ENCODE measurements around the gene KLHL29. TPM values are rescaled to one million over a fixed set of nuclear protein-coding genes. Genes with fewer than 3 reads are reported as not detected.

The KLHL29 gene
- total and polyA plus RNA-seq, 8 donors, result 0.91 to 6.6 (median 2.6) TPM

DNA sequence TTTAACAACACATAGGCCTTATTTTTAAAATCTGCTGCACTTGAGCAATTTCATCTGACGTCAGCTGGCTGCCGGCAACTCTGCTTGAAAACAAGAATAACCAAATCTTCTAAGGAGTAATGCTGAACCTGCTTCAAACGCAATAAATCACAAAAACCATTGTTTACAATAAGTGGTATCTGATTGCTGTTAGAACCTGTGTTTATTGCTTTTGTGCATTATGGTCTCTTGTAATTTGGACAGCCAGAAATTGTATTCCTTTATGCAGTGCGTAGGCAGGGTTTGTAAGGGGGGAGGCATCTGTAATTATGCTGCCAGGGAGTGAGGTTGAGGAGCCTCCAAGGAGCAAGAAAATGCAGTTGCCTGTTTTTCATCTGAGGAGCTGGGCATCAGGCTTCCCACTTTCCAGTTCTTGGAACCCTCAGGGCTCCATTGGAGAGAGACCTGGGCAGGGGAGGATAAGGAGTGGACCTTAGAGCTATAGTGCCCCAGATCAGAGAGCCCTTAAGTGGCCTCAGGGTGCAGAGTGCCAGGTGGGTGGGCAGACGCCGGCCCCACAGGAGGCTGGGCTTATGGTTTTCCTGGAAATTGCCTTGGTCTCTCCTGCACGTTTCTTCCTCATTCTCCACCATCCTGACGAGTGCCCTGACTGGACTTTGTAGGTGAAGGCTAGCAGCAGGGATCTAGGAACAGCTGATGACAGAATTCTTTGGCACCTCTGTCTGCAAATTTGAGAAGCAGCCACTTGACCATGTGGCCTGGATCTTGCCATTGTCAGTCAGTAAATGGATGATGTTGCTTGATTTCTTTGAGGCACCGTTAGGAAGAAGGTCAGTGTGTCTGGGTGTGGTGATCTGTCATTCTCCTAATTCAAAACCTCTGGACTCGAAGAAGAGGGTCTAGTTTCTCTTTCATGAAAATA, 129.2 kb downstream of the KLHL29 start:
- FAIRE-seq (peak; percentile 57), ATAC-seq (no peak), DNase-seq (no peak)
- Histone ChIP-seq H3K9me3 (no peaks in the 10 kb centered on the region), H3K27me3 (no peaks in the 10 kb centered on the region), H3K36me3 (no peaks in the 10 kb centered on the region), H3K4me1 (no peaks in the 10 kb centered on the region), H3K4me3 (no peak overlapping the region), H3K27ac (no peak overlapping the region)
- WGBS, 2 donors, result 54 to 70% methylated on average over 10 of the region's 10 CpGs
- TF ChIP-seq, protein P1, sequence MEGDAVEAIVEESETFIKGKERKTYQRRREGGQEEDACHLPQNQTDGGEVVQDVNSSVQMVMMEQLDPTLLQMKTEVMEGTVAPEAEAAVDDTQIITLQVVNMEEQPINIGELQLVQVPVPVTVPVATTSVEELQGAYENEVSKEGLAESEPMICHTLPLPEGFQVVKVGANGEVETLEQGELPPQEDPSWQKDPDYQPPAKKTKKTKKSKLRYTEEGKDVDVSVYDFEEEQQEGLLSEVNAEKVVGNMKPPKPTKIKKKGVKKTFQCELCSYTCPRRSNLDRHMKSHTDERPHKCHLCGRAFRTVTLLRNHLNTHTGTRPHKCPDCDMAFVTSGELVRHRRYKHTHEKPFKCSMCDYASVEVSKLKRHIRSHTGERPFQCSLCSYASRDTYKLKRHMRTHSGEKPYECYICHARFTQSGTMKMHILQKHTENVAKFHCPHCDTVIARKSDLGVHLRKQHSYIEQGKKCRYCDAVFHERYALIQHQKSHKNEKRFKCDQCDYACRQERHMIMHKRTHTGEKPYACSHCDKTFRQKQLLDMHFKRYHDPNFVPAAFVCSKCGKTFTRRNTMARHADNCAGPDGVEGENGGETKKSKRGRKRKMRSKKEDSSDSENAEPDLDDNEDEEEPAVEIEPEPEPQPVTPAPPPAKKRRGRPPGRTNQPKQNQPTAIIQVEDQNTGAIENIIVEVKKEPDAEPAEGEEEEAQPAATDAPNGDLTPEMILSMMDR (IDR thresholded peaks at IDR 0.05), result no peak
- intact Hi-C loops (cut with DNase I), result no loop called here

DNA sequence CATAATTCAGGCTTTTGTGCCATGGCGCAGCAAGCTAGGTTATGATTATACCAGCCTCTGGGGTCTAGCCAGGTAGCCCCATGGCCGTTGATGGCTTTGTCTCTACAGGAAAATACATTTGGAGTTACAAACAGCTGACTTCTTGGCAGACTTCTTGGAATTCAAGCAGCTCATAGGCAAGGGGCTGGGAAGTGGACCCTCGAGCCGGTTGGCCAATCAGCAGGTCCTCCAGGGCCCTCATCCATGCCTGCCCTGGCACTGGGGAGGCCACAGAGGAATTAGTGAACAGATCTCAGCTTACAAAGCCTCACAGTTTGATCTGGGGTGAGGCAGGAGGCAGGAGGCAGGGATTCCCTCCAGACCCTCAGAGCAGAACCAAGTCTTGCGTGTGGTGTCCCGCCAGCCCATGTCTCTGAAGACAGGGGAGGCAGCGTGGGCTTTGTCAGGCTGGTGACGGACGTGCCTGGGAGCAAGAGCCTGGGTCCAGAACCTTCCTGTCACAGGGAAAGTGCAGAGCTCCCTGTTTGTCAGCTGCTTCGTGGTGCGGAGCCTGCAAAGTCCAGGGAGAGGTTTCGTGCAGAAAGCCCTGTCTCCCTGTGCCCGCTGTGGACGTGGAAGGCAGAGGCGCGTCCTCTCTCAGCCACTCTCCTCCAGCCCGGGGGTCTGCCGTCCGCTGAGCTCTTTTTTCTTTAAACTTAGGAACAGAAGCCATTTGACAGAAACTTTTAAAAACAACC, 131.7 kb downstream of the KLHL29 start:
- intact Hi-C loops (cut with DNase I), result no loop called here
- no peaks in the 10 kb centered on the region for H3K9me3 ChIP-seq
- no peak overlapping the region for H3K4me3 ChIP-seq
- H3K36me3 ChIP-seq, result no peaks in the 10 kb centered on the region
- DNase-seq (no peak), ATAC-seq (no peak), FAIRE-seq (no peak)
- no peak overlapping the region for H3K27ac ChIP-seq
- H3K27me3 ChIP-seq, result no peaks in the 10 kb centered on the region
- WGBS, 2 donors, result 75 to 82% methylated on average over 19 of the region's 19 CpGs
- TF ChIP-seq, protein P1 (IDR thresholded peaks at IDR 0.05), result no peak
- no peaks in the 10 kb centered on the region for H3K4me1 ChIP-seq

DNA sequence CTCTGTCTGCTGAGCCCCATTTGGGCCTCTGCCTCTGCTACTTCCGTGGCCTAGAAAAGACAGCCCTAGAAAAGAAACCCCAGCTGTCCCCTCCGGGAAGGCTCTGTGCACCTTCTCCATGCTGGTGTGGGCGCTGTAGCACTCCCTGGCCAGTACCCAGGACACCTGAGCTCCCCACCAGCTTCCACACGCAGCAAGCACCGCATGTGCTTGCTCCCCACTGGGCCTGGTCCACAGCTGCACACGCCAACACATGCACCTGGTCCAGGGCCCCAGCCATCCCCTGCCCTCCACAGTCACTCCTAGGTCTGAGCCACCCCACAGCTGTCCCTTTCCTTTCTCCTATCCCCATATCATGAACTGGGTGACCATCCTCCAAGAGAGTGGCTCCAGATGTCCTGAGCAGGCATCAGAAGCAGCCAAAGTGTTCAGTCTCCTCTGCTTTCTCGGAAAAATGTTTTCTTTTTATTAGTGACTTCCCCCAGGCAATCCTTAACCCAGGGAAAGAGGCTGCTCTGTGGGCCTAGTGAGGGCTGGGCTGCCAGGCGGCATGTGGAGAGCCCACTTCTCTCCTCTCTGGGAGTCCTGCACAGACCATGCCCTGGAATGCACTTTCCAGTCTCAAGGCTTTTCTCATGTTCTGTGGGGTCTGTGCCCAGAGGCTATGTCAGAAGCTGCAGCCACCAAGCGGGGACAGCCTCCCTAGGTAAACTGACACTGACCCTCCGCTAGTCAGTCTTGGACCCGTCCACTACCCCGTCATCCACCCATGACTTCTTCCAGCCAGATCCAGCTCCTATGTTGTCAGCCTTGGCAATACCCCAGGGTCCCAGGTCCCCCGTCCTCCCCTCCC, 133.7 kb downstream of the KLHL29 start:
- no peaks in the 10 kb centered on the region for H3K4me1 ChIP-seq
- H3K27ac ChIP-seq, result no peak overlapping the region
- no peak overlapping the region for H3K4me3 ChIP-seq
- DNase-seq (no peak), FAIRE-seq (no peak), ATAC-seq (no peak)
- TF ChIP-seq, protein P1 (IDR thresholded peaks at IDR 0.05), result no peak
- intact Hi-C loops (cut with DNase I), result no loop called here
- WGBS, 2 donors, result 82 to 89% methylated on average over 13 of the region's 13 CpGs
- H3K36me3 ChIP-seq, result no peaks in the 10 kb centered on the region
- no peaks in the 10 kb centered on the region for H3K27me3 ChIP-seq
- H3K9me3 ChIP-seq, result no peaks in the 10 kb centered on the region

DNA sequence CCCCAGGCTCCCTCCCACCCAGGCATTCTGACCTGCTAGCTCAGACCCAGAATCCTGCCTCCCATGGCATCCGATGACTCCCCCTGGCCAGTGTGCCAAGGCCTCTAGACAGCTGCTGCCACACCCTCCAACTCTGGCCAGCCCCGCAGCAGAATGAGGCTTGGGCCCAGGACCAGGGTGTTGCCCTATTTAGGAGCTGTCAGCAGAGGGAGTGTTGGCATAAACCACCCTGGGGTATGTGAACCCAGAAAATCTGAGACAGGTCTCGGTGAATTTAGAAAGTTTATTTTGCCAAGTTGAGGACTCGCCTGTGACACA, 134.3 kb downstream of the KLHL29 start:
- Histone ChIP-seq H3K27ac (no peak overlapping the region), H3K36me3 (no peaks in the 10 kb centered on the region)
- ATAC-seq, result no peak

More for the DNA sequence above, 134.3 kb downstream of the KLHL29 start:
- Histone ChIP-seq H3K9me3 (no peaks in the 10 kb centered on the region), H3K27me3 (no peaks in the 10 kb centered on the region), H3K4me3 (no peak overlapping the region), H3K4me1 (no peaks in the 10 kb centered on the region)
- intact Hi-C loops (cut with DNase I), result no loop called here
- DNase-seq (no peak), FAIRE-seq (no peak)
- 87 to 88% methylated on average over 4 of the region's 4 CpGs for whole genome bisulfite sequencing, 2 donors
- TF ChIP-seq, protein P1 (IDR thresholded peaks at IDR 0.05), result no peak

All from pancreas (tissue), 10 donors.